ENCODE results near the gene SF3B4. TPM values are rescaled to one million over a fixed set of nuclear protein-coding genes. Genes with fewer than 3 reads are reported as not detected.

Gene SF3B4
- total RNA-seq, 1 experiment from 2014 or later = 127 TPM

GRCh38 chr1:149916898-149917252, 10.7 kb downstream of the SF3B4 start:
- Histone ChIP-seq H3K14ac (ENCODE audit: insufficient read depth, low read length) (no peak overlapping the region), H3K18ac (ENCODE audit: insufficient read length, low read depth, low read length) (no peak overlapping the region), H3K56ac (ENCODE audit: insufficient read length, low read depth, low read length) (no peak overlapping the region), H4K20me1 (ENCODE audit: control insufficient read depth, insufficient read depth, insufficient read length) (no peaks in the 10 kb centered on the region), H2BK12ac (ENCODE audit: insufficient read length, low read depth, low read length) (no peak overlapping the region), H2BK20ac (ENCODE audit: low read depth, low read length, poor library complexity, severe bottlenecking) (no peak overlapping the region), H3K9ac (ENCODE audit: extremely low read depth, insufficient read length, low read length) (peak overlapping the region; percentile 53), H3K4me2 (ENCODE audit: insufficient read depth, insufficient read length, low read length) (peak overlapping the region; percentile 65), H2BK15ac (ENCODE audit: low read depth, low read length) (no peak overlapping the region), H3T11ph (ENCODE audit: low read length) (no peak overlapping the region), H2BK5ac (ENCODE audit: insufficient read length, low read length) (no peak overlapping the region), H4K91ac (ENCODE audit: insufficient read length, low read depth, low read length) (no peak overlapping the region), H2AK5ac (ENCODE audit: insufficient read length, low read length) (no peak overlapping the region), H2AFZ (ENCODE audit: low read length) (no peak overlapping the region), H3K27ac (ENCODE audit: insufficient read length, low read depth, low read length) (no peak overlapping the region), H3K23me2 (ENCODE audit: insufficient read length, low read depth, low read length, poor library complexity, severe bottlenecking) (peaks cover 13% of the 10 kb centered on the region), H3K9me3 (ENCODE audit: control insufficient read depth, low read depth, low read length) (no peaks in the 10 kb centered on the region), H4K5ac (ENCODE audit: insufficient read length, low read depth, low read length) (no peak overlapping the region), H2BK120ac (ENCODE audit: low read depth, low read length, poor library complexity, severe bottlenecking) (no peak overlapping the region), H3K4me1 (ENCODE audit: insufficient read depth, low read length) (peaks cover 8% of the 10 kb centered on the region; the same call in 1 of the 2 replicates), H3K27me3 (ENCODE audit: insufficient read depth, low read length) (no peaks in the 10 kb centered on the region), H3K79me1 (ENCODE audit: insufficient read depth, low read depth, low read length, poor library complexity, severe bottlenecking) (no peaks in the 10 kb centered on the region), H3K79me2 (ENCODE audit: insufficient read depth, low read length) (no peaks in the 10 kb centered on the region; the same call in 1 of the 2 replicates), H3K23ac (ENCODE audit: insufficient read length, low read depth, low read length) (no peak overlapping the region), H4K8ac (replicated peaks; ENCODE audit: insufficient read length, low read depth, low read length) (no peak overlapping the region), H3K4ac (ENCODE audit: low read depth, low read length) (no peak overlapping the region)
- peaks cover 11 to 22% (median 15%) of the 10 kb centered on the region in 3 experiments; a peak in 6 of 7 replicates for H3K36me3 Mint-ChIP-seq (ENCODE audit: insufficient read depth in 1 of 3, low read depth in 3 of 3)
- no peaks in the 10 kb centered on the region for H3K27me3 Mint-ChIP-seq (ENCODE audit: low read depth)
- peaks cover 27 to 31% of the 10 kb centered on the region in 2 experiments for H3K4me1 Mint-ChIP-seq
- no peak for TF ChIP-seq CTCF (conservative IDR thresholded peaks at IDR 0.05)
- no CpG with 5 or more reads among the region's 10 CpGs for WGBS (ENCODE audit: extremely low coverage, insufficient read length, low lambda C conversion rate)
- H3K9me3 Mint-ChIP-seq = no peaks in the 10 kb centered on the region
- no peak overlapping the region; a peak in 1 of 7 replicates for H3K27ac Mint-ChIP-seq
- H3K4me3 Mint-ChIP-seq = peak overlapping the region; percentile 88 to 98
- no peak for DNase-seq
